Activated CD8-positive, alpha-beta memory T cell treated with anti-CD3 and anti-CD28 coated beads for 24 hours (primary cell): ENCODE results near the gene FAM13C.
"Not testable (repeated sequence)": the region's sequence is repeated elsewhere in the genome, so short reads cannot be mapped to it uniquely, and the experiment has no call there.

Source experiments
- DNase-seq: peaks from one replicate; pipeline ENCODE4 v3.0.0-alpha.2; 2020

The FAM13C gene

DNA sequence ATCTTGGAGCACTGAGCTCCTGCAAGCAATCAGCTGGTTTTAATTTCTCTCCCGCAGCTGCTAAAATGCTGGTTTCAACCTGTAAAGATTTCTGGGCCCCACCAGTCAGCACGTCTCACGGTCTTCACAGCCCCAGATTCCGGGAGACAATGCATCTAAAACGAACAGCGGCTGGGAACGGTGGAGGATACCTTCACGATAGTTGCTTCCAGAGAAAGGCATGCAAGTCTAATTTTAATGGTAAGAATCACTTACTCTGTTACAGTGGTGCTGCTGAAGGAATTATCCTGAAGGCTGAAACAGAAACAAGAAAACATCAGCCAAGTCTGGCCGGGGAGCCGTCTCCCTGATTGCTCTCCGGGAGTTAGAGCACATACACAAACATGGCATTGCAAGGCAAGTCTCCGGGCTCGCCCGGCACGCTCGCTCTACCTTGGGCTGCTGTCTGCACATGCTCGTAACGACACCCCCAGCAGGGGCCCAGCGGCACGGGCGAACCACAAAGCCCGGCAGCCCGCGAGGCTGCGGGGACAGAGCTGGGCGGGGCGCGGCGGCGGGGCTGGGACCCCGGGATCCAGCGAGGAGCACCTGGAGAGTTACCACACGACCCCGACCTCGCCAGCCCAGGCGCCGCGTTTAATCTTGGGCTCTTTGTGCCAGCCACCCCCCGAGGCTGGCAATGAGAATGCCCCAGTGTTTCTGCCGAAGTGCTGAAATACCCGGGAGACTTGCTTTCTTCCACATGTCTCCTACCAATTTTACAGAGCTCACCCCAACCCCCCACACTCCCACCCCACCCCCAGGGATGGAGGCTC is at the start of gene FAM13C:
Gene FAM13C (minus strand): TSS at position 406 of the 815 bp plus-strand sequence. CDS start 89 bp downstream, at position 317.
- DNase-seq, result no peak

DNA sequence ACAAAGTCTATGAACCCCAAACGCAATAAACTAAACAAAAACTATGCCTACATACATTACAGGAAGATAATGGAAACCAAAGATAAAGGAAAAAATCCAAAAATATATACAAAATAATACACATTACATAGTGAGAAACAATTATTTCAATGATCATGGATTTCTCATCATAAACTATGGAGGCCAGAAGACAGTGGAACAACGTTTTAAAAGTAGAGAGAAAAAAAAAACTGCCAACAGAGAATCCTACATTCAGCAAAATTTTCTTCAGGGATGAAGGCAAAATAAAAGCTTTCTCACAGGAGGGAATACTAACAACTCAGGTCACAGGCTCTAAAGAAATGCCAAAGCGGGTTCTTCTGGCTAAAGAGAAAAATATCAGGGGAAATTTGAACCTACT is 42.9 kb upstream of the FAM13C start:
- no peak for DNase-seq

GRCh38 chr10:59400214-59400613 is 37.9 kb upstream of the FAM13C start:
- no peak for DNase-seq

- DNase-seq, result not testable (repeated sequence)
Measured at GRCh38 chr10:59399329-59399728, 37.0 kb upstream of the FAM13C start.

- no peak for DNase-seq
Measured at GRCh38 chr10:59397961-59398360, 35.6 kb upstream of the FAM13C start.

DNA sequence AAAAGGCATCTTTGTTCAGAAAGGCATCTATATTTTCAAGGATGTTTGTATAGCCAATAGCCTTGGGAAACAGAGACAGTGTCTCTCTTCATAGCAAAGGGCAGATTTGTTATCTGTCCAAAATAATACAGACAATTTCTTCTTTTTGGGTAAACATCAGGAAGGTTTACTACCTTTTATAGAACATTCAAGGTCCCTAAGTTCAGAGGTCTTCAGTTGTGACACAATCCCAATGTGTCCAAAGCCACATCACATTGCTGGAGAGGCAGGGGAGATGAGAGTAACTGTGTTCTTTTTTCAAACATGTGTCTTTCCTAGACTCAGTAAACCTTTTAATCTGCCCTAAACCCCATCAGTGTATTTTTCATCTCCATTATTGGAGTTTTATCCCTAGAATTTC is 33.6 kb upstream of the FAM13C start:
- DNase-seq, result no peak

DNA sequence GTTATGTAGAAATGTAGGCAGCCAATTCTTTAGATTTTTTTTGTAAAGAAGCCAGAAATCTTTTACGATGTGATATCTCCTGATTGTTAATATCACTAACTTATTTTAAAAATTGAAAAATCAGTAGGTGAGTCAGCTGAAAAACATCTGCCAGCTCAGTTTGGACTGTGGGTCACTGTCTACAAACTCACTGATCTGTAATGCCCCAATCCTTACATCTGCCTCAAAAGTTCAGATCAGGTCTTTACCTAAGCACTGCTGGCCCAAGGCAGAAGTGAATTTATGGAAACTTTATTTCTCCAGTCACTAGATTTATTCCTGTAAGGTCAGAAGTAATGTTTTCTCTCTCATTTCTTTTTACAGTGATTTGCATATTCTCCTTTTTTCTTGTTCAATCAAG is 31.0 kb upstream of the FAM13C start:
- DNase-seq, result no peak

DNA sequence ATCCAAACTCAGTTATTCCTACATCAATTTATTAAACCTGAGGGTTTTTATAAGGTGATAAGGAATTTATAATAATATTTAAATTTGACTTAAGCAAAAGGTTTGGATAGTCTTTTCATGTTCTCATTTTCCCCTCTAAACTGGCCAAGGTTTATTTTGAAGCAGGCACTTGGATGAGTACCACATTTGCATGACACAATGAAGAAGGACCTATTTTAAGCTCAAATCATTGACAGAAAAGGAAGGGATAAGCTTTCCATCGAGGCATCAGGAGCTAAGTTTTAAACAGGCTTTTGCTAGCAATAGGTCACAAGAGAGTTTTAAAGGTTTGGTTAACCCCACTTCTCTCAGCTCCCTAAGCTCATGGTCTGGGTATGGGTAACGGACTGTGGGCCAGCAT is 28.7 kb upstream of the FAM13C start:
- no peak for DNase-seq

DNA sequence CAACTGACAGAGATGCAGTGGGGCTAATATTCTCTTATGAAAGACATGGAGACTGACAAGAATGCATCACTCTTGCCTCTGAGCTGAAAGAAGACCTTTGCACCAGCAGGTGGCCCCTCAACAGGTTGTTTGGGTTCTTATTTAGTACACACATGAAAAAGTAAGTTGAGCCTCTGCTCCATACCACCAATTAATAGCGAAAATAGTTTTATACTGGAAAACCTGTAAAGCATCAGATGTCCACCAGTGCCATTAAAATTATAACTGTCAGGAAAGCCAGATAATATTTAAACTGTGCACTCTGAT is 26.3 kb upstream of the FAM13C start:
- DNase-seq, result no peak

DNA sequence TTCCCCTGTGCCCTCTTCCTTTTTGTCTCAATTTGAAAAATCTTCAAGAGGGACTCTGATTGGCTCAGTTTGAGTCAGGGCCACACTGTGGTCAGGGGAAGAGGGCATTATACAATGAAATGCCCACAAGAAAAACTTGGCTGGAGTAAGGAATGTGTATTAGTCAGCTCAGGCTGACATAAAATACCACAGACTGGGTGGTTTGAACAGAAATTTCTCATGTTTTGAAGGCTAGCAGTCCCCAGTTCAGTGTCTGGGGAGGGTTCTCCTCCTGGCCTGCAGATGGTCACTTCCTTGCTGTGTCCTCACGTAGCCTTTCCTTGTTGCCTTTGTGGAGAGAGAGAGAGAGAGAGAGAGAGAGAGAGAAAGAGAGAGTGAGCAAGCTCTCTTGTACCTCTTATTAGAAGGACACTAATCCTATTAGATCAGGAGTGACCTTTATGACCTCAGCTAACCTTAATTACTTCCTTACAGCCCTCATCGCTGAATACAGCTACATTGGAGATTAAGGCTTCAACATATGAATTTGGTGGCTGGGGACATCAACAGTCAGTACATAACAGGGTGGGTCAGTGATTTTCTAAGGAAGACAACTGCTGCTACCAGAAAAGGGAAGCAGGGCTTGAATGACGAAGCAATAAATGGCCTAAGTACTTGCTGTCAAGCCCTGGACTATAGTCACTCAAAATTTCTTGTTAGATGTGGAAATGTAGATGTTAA is 25.8 kb upstream of the FAM13C start:
- no peak for DNase-seq

GRCh38 chr10:59384761-59385160 is 22.4 kb upstream of the FAM13C start:
- DNase-seq, result no peak

DNA sequence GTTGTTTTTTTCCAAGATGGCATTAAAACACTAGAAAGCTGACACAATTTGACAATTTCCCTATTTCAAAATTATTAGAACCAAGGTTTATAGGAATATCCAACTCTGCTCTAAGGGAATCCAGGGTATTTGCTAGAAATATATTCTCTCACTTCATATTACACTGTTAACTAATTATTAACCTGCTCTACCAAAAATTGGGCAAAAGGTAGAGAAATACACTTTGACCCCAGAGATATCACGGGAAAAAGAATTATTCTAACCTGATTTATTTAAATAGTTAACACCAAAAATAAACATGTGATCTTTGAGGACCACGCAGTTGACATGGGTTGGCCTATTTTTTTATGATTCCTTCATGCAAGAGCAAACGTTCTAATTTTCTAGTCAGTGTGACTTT is 21.6 kb upstream of the FAM13C start:
- no peak for DNase-seq

DNA sequence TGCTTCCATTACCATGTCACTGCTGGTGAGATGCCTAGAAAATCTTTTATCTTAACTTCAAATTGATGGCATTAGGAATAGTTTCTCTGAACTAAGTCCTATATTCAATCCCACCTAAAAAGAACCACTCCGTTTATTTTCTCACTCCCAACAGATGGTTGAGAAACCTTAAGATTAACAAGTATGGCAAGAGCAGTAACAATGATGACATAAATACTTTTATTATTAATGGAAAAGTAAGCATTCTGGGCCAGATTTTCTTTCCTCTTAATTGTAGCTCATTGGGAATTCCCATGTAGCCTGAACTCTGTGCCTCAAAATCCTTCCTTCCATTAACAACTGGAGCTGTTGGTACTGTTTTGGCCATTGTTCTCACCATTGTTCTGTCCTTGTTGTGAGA is 21.1 kb upstream of the FAM13C start:
- no peak for DNase-seq

GRCh38 chr10:59382831-59383295 is 20.5 kb upstream of the FAM13C start:
- DNase-seq, result no peak

GRCh38 chr10:59381687-59382086 is 19.3 kb upstream of the FAM13C start:
- DNase-seq, result no peak

GRCh38 chr10:59376846-59377245 is 14.5 kb upstream of the FAM13C start:
- no peak for DNase-seq

DNA sequence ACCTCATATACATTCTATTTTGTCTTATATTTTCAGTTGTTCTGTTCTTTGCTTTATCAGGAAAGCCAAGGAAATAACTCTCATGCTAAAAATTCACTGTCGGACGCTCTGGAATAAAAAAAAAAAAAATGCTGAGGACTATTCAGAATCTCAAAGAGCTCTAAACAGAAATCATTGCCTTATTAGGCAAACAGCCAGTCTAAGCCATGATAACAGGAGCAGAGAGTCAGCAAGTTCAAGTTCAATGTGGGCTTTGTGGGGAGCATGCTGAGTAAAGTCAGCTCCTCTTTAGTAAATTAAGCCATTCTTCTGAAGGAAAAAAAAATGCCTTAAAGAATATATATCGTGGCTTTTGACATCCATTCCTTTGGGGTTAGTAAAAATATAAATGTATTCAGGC is 13.6 kb upstream of the FAM13C start:
- DNase-seq, result no peak

DNA sequence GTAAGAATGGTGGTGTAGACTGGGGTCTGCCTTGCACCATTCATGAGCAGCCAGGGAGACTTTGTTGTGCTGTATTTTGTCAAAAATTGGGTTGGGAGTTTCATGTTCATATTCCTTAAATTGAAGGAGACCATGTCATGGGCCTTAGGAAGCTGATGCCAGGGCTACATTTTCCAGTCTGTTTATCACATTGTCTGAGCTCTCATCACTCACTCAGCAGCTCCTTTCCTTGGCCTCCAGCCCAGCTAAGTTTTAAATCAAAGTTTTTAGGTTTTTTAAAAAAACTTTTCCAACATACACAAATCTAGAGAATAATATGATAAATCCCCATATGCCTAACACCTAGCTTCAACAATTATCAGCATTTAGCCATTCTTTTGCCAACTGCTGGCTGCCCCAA is 12.6 kb upstream of the FAM13C start:
- DNase-seq, result no peak

GRCh38 chr10:59373071-59373470 is 10.7 kb upstream of the FAM13C start:
- no peak for DNase-seq

DNA sequence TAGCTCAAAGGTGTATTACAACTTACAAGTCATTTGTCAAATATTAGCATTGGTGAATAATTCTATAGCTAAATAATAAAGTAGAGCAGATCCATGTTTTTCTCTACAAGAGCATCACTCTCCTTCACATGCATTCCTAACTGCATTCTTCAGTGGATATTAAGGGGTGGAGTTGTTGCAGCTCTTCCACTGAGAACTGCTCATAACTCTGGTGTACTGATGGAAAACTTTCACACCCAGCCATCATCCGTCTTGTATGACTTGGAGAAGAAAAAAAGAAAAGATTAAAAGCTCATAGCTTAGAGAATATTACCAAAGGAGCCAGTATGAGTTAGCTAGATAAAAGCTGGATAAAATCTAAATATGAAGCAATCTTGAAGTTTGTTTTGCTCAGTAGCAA is 10.2 kb upstream of the FAM13C start:
- DNase-seq, result no peak

DNA sequence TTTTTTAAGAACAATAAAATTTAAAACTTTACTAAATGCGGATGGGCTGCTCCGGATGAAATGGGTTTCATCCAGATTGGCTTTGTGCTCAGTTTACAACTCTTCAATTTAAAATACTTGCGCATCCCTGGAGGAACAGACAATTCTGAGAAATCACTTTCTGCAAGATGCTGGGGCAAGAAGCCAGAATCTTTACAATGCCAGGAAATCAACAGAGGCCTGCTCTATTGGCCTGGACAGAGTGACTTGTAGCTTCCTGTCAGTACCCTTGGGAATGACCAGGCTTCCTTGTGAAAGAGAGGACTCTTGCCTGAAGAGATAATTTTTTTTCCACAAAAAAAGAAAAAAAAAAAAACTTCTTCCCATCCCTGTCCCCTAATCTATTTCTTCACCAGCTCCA is 3.9 kb upstream of the FAM13C start:
- DNase-seq, result no peak

DNA sequence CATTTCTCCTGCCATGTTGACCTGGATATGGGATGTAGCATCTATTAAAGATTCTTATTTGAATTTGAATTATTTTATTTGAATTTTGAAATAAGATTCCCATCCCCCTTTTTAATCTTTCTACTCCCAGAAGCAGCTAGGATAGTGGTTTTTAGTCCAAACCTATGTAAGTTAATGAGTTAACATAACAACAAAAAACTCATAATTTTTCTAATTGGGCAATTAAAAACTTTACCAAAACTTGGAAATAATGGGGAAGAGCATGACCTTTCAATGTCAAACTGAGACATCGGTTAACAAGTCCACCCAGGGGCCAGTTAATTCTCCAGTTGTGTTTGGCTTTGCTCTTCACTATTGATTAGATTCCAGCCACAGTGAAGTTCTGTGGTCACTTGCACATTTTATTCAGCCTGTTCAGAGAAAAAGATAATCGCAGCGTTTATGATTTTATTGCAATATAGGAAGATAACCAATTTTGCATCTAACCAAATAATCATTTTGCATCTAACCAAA is 1.2 kb upstream of the FAM13C start:
- no peak for DNase-seq

DNA sequence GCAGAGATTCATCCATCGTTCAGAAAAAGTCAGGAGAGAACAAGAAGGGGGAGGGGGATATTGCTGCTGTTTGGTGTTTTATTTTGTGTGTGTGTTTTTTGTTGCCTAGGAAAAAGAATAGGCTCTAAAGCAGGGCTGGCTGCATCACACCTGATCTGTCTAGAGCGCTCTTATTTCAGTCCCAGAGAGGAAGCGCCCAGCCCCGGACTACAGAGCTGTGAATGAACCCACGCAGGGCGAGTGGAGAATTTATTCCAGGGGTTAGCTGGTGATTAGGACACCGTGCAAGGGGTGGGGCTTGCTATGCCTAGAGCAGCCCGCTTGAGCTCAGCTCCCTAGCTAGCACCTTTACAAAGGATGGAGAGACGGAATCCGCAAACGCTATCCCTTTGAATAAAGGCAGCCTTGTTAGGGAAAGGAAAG is 621 bp upstream of the FAM13C start:
- no peak for DNase-seq

- DNase-seq, result no peak
Measured at GRCh38 chr10:59361663-59362143, 646 bp downstream of the FAM13C start.
